HL-60 (cell line): ENCODE data around the gene ADGRB3.

Experiments used
- DNase-seq, 2 experiments: peaks; one replicate each; pipeline ENCODE4 v3.0.0-alpha.2; 2010 to 2020; ENCODE audit warnings: low read depth in 1 of 2, low spot score in 1 of 2
- H3K27ac ChIP-seq: fragments of 250-450 bp; sonication (Bioruptor Pico); replicated peaks from 2 replicates; pipeline ENCODE4 v1.5.1; 2020; ENCODE audit warnings: mild to moderate bottlenecking, moderate library complexity
- H3K27me3 ChIP-seq: fragments of 250-450 bp; sonication (Bioruptor Pico); 2 replicates; pipeline ENCODE4 v1.5.1; 2021; ENCODE audit warnings: mild to moderate bottlenecking, moderate library complexity; ENCODE audit not compliant: insufficient read depth, poor library complexity, severe bottlenecking
- H3K4me3 ChIP-seq: replicated peaks from 2 replicates; pipeline ENCODE4 v1.5.1; 2011; ENCODE audit warnings: mild to moderate bottlenecking, control low read depth, low read length; ENCODE audit not compliant: insufficient read depth
- CTCF ChIP-seq: IDR thresholded peaks from one replicate; pipeline ENCODE4 v1.5.1; 2011; ENCODE audit warnings: low read length, control low read depth, inconsistent platforms; ENCODE audit not compliant: insufficient read depth
- GABPA ChIP-seq: IDR thresholded peaks from 2 replicates; pipeline ENCODE4 v1.6.1; 2012; ENCODE audit warnings: low read depth
- POLR2AphosphoS5 ChIP-seq: IDR thresholded peaks from 2 replicates; pipeline ENCODE4 v1.6.1; 2012; ENCODE audit warnings: low read depth
- REST ChIP-seq: IDR thresholded peaks from 2 replicates; pipeline ENCODE4 v1.6.1; 2012; ENCODE audit warnings: low read depth; ENCODE audit not compliant: insufficient replicate concordance
- SPI1 ChIP-seq: IDR thresholded peaks from 2 replicates; pipeline ENCODE4 v1.6.1; 2012; ENCODE audit warnings: low read depth, mild to moderate bottlenecking, borderline replicate concordance

ADGRB3 gene

GRCh38 chr6:68695403-68695802, 60.3 kb downstream of the ADGRB3 start:
- TF ChIP-seq GABPA (no peak), POLR2AphosphoS5 (no peak), CTCF (no peak)

GRCh38 chr6:68695838-68696237, 60.8 kb downstream of the ADGRB3 start:
- TF ChIP-seq SPI1, result no peak
- no peak for TF ChIP-seq GABPA
- no peak for TF ChIP-seq CTCF
- no peak for TF ChIP-seq REST
- TF ChIP-seq POLR2AphosphoS5, result no peak
- H3K4me3 ChIP-seq, result no peak overlapping the region
- H3K27me3 ChIP-seq, result no peaks in the 10 kb centered on the region
- H3K27ac ChIP-seq, result no peak overlapping the region
- no peak for DNase-seq

More at GRCh38 chr6:68695403-68695802, 60.3 kb downstream of the ADGRB3 start:
- DNase-seq, result no peak
- H3K4me3 ChIP-seq, result no peak overlapping the region
- no peak overlapping the region for H3K27ac ChIP-seq
- no peaks in the 10 kb centered on the region for H3K27me3 ChIP-seq

GRCh38 chr6:68697394-68697793, 62.3 kb downstream of the ADGRB3 start:
- Histone ChIP-seq H3K27ac (no peak overlapping the region), H3K4me3 (no peak overlapping the region), H3K27me3 (no peaks in the 10 kb centered on the region)
- no peak for DNase-seq
- TF ChIP-seq GABPA (no peak), REST (no peak), SPI1 (no peak), CTCF (no peak), POLR2AphosphoS5 (no peak)

GRCh38 chr6:68701159-68701558, 66.1 kb downstream of the ADGRB3 start:
- H3K27me3 ChIP-seq, result no peaks in the 10 kb centered on the region
- no peak overlapping the region for H3K27ac ChIP-seq
- no peak for DNase-seq
- TF ChIP-seq GABPA, result no peak
- TF ChIP-seq SPI1, result no peak
- no peak for TF ChIP-seq CTCF
- TF ChIP-seq REST, result no peak
- TF ChIP-seq POLR2AphosphoS5, result no peak
- H3K4me3 ChIP-seq, result no peak overlapping the region
